ENCODE data around the gene FHOD1. TPM values are rescaled to one million over a fixed set of nuclear protein-coding genes. Genes with fewer than 3 reads are reported as not detected.

FHOD1 gene
- total and polyA plus RNA-seq, 10 of the 15 experiments (the other 5 are each of a cell fraction or from before 2014, with no cell fraction given) = 8.9 to 65.7 (median 18.1) TPM

GRCh38 chr16:67256701-67257230, 9.5 kb upstream of the FHOD1 start:
- Histone ChIP-seq H3K27me3 (replicated peaks in 1 of 2; ENCODE audit: control insufficient read depth in 2 of 2, insufficient read depth in 2 of 2, low read length in 1 of 2) (no peaks in the 10 kb centered on the region), H3K79me2 (ENCODE audit: control insufficient read depth, insufficient read depth, low read length) (no peaks in the 10 kb centered on the region), H3K27ac (ENCODE audit: control insufficient read depth, insufficient read depth) (no peak overlapping the region), H3K36me3 (ENCODE audit: control insufficient read depth in 2 of 2, insufficient read depth in 2 of 2, low read length in 1 of 2) (no peaks in the 10 kb centered on the region; a peak in 1 of 4 replicates), H3K4me1 (ENCODE audit: control insufficient read depth, insufficient read depth, low read length) (no peaks in the 10 kb centered on the region), H3K4me2 (ENCODE audit: control insufficient read depth, insufficient read depth) (no peak overlapping the region), H3K9me3 (replicated peaks; ENCODE audit: control insufficient read depth, insufficient read depth, low read length) (no peaks in the 10 kb centered on the region), H3K4me3 (no peak overlapping the region), H2AFZ (ENCODE audit: control insufficient read depth, low read depth, low read length) (no peak overlapping the region), H3K9ac (ENCODE audit: control insufficient read depth, insufficient read depth, low read length) (no peak overlapping the region), H4K20me1 (ENCODE audit: control insufficient read depth, insufficient read depth) (no peaks in the 10 kb centered on the region)
- ATAC-seq (no peak), DNase-seq (ENCODE audit: low read depth, low spot score) (no peak), FAIRE-seq (no peak)
- in situ Hi-C loops (cut with MboI) (no loop called here), intact Hi-C loops (cut with micrococcal nuclease; ENCODE audit: unreplicated experiment) (no loop called here)
- 87% methylated on average over 10 of the region's 11 CpGs for WGBS (ENCODE audit: insufficient coverage, insufficient replicate concordance, low lambda C conversion rate, missing lambda C conversion rate)
- TF ChIP-seq, protein P1, sequence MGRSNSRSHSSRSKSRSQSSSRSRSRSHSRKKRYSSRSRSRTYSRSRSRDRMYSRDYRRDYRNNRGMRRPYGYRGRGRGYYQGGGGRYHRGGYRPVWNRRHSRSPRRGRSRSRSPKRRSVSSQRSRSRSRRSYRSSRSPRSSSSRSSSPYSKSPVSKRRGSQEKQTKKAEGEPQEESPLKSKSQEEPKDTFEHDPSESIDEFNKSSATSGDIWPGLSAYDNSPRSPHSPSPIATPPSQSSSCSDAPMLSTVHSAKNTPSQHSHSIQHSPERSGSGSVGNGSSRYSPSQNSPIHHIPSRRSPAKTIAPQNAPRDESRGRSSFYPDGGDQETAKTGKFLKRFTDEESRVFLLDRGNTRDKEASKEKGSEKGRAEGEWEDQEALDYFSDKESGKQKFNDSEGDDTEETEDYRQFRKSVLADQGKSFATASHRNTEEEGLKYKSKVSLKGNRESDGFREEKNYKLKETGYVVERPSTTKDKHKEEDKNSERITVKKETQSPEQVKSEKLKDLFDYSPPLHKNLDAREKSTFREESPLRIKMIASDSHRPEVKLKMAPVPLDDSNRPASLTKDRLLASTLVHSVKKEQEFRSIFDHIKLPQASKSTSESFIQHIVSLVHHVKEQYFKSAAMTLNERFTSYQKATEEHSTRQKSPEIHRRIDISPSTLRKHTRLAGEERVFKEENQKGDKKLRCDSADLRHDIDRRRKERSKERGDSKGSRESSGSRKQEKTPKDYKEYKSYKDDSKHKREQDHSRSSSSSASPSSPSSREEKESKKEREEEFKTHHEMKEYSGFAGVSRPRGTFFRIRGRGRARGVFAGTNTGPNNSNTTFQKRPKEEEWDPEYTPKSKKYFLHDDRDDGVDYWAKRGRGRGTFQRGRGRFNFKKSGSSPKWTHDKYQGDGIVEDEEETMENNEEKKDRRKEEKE (IDR thresholded peaks at IDR 0.05) = no peak
- no peak for TF ChIP-seq RELB (IDR thresholded peaks at IDR 0.05; ENCODE audit: low read depth)
- no peak for TF ChIP-seq WRNIP1 (IDR thresholded peaks at IDR 0.05; ENCODE audit: borderline replicate concordance, low read depth, low read length)
- no peak for TF ChIP-seq POLR2AphosphoS5 (IDR thresholded peaks at IDR 0.05; ENCODE audit: low read length)
- TF ChIP-seq SMAD1 (IDR thresholded peaks at IDR 0.05; ENCODE audit: low read depth, partially characterized antibody) = no peak
- BruUV-seq (replicated peaks) = no TSS peak
- ChIA-PET RAD21 (ENCODE audit: unreplicated experiment) (no interaction called here), POLR2A (no interaction called here), CTCF (no interaction called here), SMC1A (ENCODE audit: uncharacterized antibody, unreplicated experiment) (no interaction called here)

All from GM12878 (cell line).